ENCODE measurements around the gene BRAT1. TPM values are rescaled to one million over a fixed set of nuclear protein-coding genes. Genes with fewer than 3 reads are reported as not detected.
A peak's percentile ranks its signal among the peaks of the same experiment; 100 is the strongest.

BRAT1 gene
- total RNA-seq, 1 donor from 2014 or later: 43.7 TPM

GRCh38 chr7:2520761-2521290 is 34.5 kb downstream of the BRAT1 start:
- H3K36me3 Mint-ChIP-seq (ENCODE audit: insufficient read depth): no peaks in the 10 kb centered on the region
- no peak overlapping the region for H3K27ac Mint-ChIP-seq
- H3K9me3 Mint-ChIP-seq (ENCODE audit: low read depth): no peaks in the 10 kb centered on the region
- peaks cover 32% of the 10 kb centered on the region for H3K27me3 Mint-ChIP-seq
- peak overlapping the region; percentile 82 for H3K4me3 Mint-ChIP-seq (ENCODE audit: low read depth)
- DNase-seq (ENCODE audit: low spot score, unreplicated experiment): no peak
- H3K4me1 Mint-ChIP-seq (ENCODE audit: low read depth): peaks cover 22% of the 10 kb centered on the region
- TF ChIP-seq CTCF (IDR thresholded peaks at IDR 0.05; ENCODE audit: unreplicated experiment): no peak

- Mint-ChIP-seq H3K36me3 (ENCODE audit: insufficient read depth) (no peaks in the 10 kb centered on the region), H3K27ac (no peak overlapping the region), H3K4me1 (ENCODE audit: low read depth) (peaks cover 22% of the 10 kb centered on the region), H3K27me3 (peaks cover 32% of the 10 kb centered on the region), H3K4me3 (ENCODE audit: low read depth) (peak overlapping the region; percentile 82), H3K9me3 (ENCODE audit: low read depth) (no peaks in the 10 kb centered on the region)
- no peak for DNase-seq (ENCODE audit: low spot score, unreplicated experiment)
- peak; percentile 26 for TF ChIP-seq CTCF (IDR thresholded peaks at IDR 0.05; ENCODE audit: unreplicated experiment)
These were observed 35.1 kb downstream of the BRAT1 start for GRCh38 chr7:2520131-2520760.

GRCh38 chr7:2519119-2519930 is 36.0 kb downstream of the BRAT1 start, which contains the start of gene LFNG:
LFNG (plus strand) TSS chr7:2519774; CDS start chr7:2519862, 88 bp downstream.
- H3K36me3 Mint-ChIP-seq (ENCODE audit: insufficient read depth): no peaks in the 10 kb centered on the region
- H3K4me3 Mint-ChIP-seq (ENCODE audit: low read depth): peak within 1 kb of the TSS; percentile 82

GRCh38 chr7:2518737-2519118 is 36.6 kb downstream of the BRAT1 start:
- no peak for TF ChIP-seq CTCF (IDR thresholded peaks at IDR 0.05; ENCODE audit: unreplicated experiment)
- Mint-ChIP-seq H3K27ac (no peak overlapping the region), H3K9me3 (ENCODE audit: low read depth) (no peaks in the 10 kb centered on the region), H3K27me3 (peaks cover 32% of the 10 kb centered on the region), H3K4me3 (ENCODE audit: low read depth) (peak overlapping the region; percentile 61), H3K4me1 (ENCODE audit: low read depth) (peaks cover 22% of the 10 kb centered on the region), H3K36me3 (ENCODE audit: insufficient read depth) (no peaks in the 10 kb centered on the region)
- DNase-seq (ENCODE audit: low spot score, unreplicated experiment): no peak

More at GRCh38 chr7:2519119-2519930, 36.0 kb downstream of the BRAT1 start, which contains the start of gene LFNG:
- TF ChIP-seq CTCF (IDR thresholded peaks at IDR 0.05; ENCODE audit: unreplicated experiment): no peak
- H3K27me3 Mint-ChIP-seq: peaks cover 32% of the 10 kb centered on the region
- DNase-seq (ENCODE audit: low spot score, unreplicated experiment): peak; percentile 76
- H3K9me3 Mint-ChIP-seq (ENCODE audit: low read depth): no peaks in the 10 kb centered on the region
- H3K4me1 Mint-ChIP-seq (ENCODE audit: low read depth): peaks cover 22% of the 10 kb centered on the region
- H3K27ac Mint-ChIP-seq: no peak within 1 kb of the TSS
